H1 (cell line): ENCODE measurements around the gene FAM120C. TPM values are rescaled to one million over a fixed set of nuclear protein-coding genes. Genes with fewer than 3 reads are reported as not detected.

ENCODE experiments used
- CTCF ChIA-PET: fragments of 300-600 bp; sonication (Branson Sonifier 250); formaldehyde crosslinking; loops from one replicate; lab custom pipeline; 2021; ENCODE audit not compliant: partially characterized antibody; lab: Charles Lee
- POLR2A ChIA-PET: fragments of 300-600 bp; sonication (Branson Sonifier 250); formaldehyde crosslinking; loops from one replicate; lab custom pipeline; 2021; ENCODE audit warnings: inconsistent platforms; ENCODE audit not compliant: partially characterized antibody; lab: Charles Lee
- DNase-seq, 2 experiments: peaks; one replicate each; pipeline versions ENCODE4 v3.0.0 to v3.0.0-alpha.2; 2010 to 2022; ENCODE audit warnings: low spot score in 2 of 2, low read depth in 1 of 2, mixed read lengths in 1 of 2
- FAIRE-seq: peaks from 2 replicates; lab custom pipeline; 2011; peaks lifted over from hg19 to GRCh38; lab: Jason Lieb, UNC
- H2AFZ ChIP-seq: 2 replicates; pipeline ENCODE4 v1.8.1; 2012; ENCODE audit warnings: low read length, inconsistent platforms
- H2AK5ac ChIP-seq: 2 replicates; pipeline ENCODE4 v1.6.1; 2013; ENCODE audit warnings: low read depth, low read length
- H2BK120ac ChIP-seq: replicated peaks from 2 replicates; pipeline ENCODE3; 2013; ENCODE audit warnings: low read depth, low read length, inconsistent platforms
- H2BK12ac ChIP-seq: 2 replicates; pipeline ENCODE4 v1.6.1; 2013; ENCODE audit warnings: low read depth, low read length
- H2BK15ac ChIP-seq: 2 replicates; pipeline ENCODE4 v1.6.1; 2013; ENCODE audit warnings: low read length
- H2BK20ac ChIP-seq: 2 replicates; pipeline ENCODE4 v1.6.1; 2013; ENCODE audit warnings: low read length
- H2BK5ac ChIP-seq: 2 replicates; pipeline ENCODE4 v1.6.1; 2013; ENCODE audit warnings: low read depth, low read length
- H3K14ac ChIP-seq: 2 replicates; pipeline ENCODE4 v1.6.1; 2013; ENCODE audit warnings: inconsistent platforms; ENCODE audit not compliant: insufficient read length
- H3K18ac ChIP-seq: 2 replicates; pipeline ENCODE4 v1.6.1; 2013; ENCODE audit warnings: low read length; ENCODE audit errors: extremely low read depth
- H3K23ac ChIP-seq: 2 replicates; pipeline ENCODE4 v1.6.1; 2013; ENCODE audit warnings: inconsistent platforms; ENCODE audit not compliant: insufficient read length
- H3K23me2 ChIP-seq: 2 replicates; pipeline ENCODE4 v1.6.1; 2013; ENCODE audit warnings: low read depth, low read length
- H3K27ac ChIP-seq: 2 replicates; pipeline ENCODE4 v1.6.1; 2011; ENCODE audit warnings: low read depth, low read length, inconsistent platforms
- H3K27me3 ChIP-seq, 4 experiments: replicated peaks in 1 of 4; 1 replicate in 1 of 4; 2 replicates in 3 of 4; pipeline versions ENCODE4 v1.6.1 to v1.8.1; 2011 to 2013; ENCODE audit warnings: low read length in 3 of 4, mild to moderate bottlenecking in 3 of 4, inconsistent platforms in 2 of 4, mixed read lengths in 2 of 4, moderate library complexity in 1 of 4; ENCODE audit not compliant: control insufficient read depth in 3 of 4, insufficient read depth in 3 of 4; ENCODE audit errors: extremely low read depth in 1 of 4
- H3K36me3 ChIP-seq, 4 experiments: 2 replicates each; pipeline versions ENCODE4 v1.6.1 to v1.8.1; 2011 to 2013; ENCODE audit warnings: mild to moderate bottlenecking in 4 of 4, low read length in 3 of 4, moderate library complexity in 2 of 4, control low read depth in 1 of 4, inconsistent platforms in 1 of 4; ENCODE audit not compliant: insufficient read depth in 4 of 4, control insufficient read depth in 2 of 4
- H3K4ac ChIP-seq: replicated peaks from 2 replicates; pipeline ENCODE3; 2013; ENCODE audit warnings: low read length, low read depth, mixed read lengths, inconsistent platforms; ENCODE audit not compliant: insufficient read length
- H3K4me1 ChIP-seq, 4 experiments: replicated peaks in 1 of 4; 1 replicate in 1 of 4; 2 replicates in 3 of 4; pipeline versions ENCODE4 v1.6.1 to v1.8.1; 2011 to 2013; ENCODE audit warnings: low read length in 3 of 4, inconsistent platforms in 2 of 4, mixed read lengths in 1 of 4; ENCODE audit not compliant: insufficient read depth in 4 of 4, control insufficient read depth in 3 of 4
- H3K4me2 ChIP-seq, 2 experiments: 2 replicates each; pipeline versions ENCODE4 v1.6.1 to v1.8.1; 2011 to 2013; ENCODE audit warnings: low read depth in 2 of 2, low read length in 2 of 2, control low read depth in 1 of 2, inconsistent platforms in 1 of 2, mild to moderate bottlenecking in 1 of 2; ENCODE audit not compliant: insufficient read depth in 1 of 2
- H3K4me3 ChIP-seq, 4 experiments: fragments of 200-600, 300-600 bp in 1 of 4; sonication (generic), shearing (Covaris generic), sonication (Bioruptor Twin) in 1 of 4; 2 replicates each; pipeline versions ENCODE4 v1.5.1 to v1.8.1; 2011 to 2016; ENCODE audit warnings: low read length in 4 of 4, low read depth in 3 of 4, control low read depth in 2 of 4, inconsistent platforms in 2 of 4, mild to moderate bottlenecking in 2 of 4, mixed read lengths in 1 of 4, moderate library complexity in 1 of 4; ENCODE audit not compliant: insufficient read depth in 2 of 4; ENCODE audit errors: extremely low read depth in 1 of 4
- H3K56ac ChIP-seq: replicated peaks from 2 replicates; pipeline ENCODE3; 2013; ENCODE audit warnings: low read depth, mild to moderate bottlenecking, mixed read lengths, low read length, inconsistent platforms; ENCODE audit not compliant: insufficient read length
- H3K79me1 ChIP-seq: 2 replicates; pipeline ENCODE4 v1.6.1; 2013; ENCODE audit warnings: low read depth, low read length, control low read depth
- H3K79me2 ChIP-seq, 2 experiments: 2 replicates each; pipeline versions ENCODE4 v1.6.1 to v1.8.1; 2012 to 2013; ENCODE audit warnings: low read length in 2 of 2, mild to moderate bottlenecking in 2 of 2, inconsistent platforms in 1 of 2; ENCODE audit not compliant: insufficient read depth in 2 of 2, control insufficient read depth in 1 of 2
- H3K9ac ChIP-seq, 4 experiments: replicated peaks in 1 of 4; 1 replicate in 1 of 4; 2 replicates in 3 of 4; pipeline versions ENCODE4 v1.6.1 to v1.8.1; 2011 to 2013; ENCODE audit warnings: low read depth in 3 of 4, low read length in 3 of 4, control low read depth in 2 of 4, mild to moderate bottlenecking in 2 of 4, moderate library complexity in 2 of 4, inconsistent platforms in 1 of 4; ENCODE audit errors: extremely low read depth in 1 of 4
- H3K9me3 ChIP-seq, 2 experiments: 2 replicates each; pipeline versions ENCODE4 v1.6.1 to v1.8.1; 2012 to 2013; ENCODE audit warnings: mild to moderate bottlenecking in 2 of 2, moderate library complexity in 2 of 2, control low read depth in 1 of 2, inconsistent platforms in 1 of 2, low read depth in 1 of 2, low read length in 1 of 2, mixed read lengths in 1 of 2; ENCODE audit not compliant: insufficient read depth in 2 of 2
- H4K20me1 ChIP-seq, 2 experiments: replicated peaks in 1 of 2; 2 replicates each; pipeline versions ENCODE3 to v1.8.1; 2011 to 2013; ENCODE audit warnings: inconsistent platforms in 2 of 2, low read length in 2 of 2, mild to moderate bottlenecking in 1 of 2; ENCODE audit not compliant: insufficient read depth in 2 of 2, control insufficient read depth in 1 of 2
- H4K5ac ChIP-seq: 2 replicates; pipeline ENCODE4 v1.6.1; 2013; ENCODE audit warnings: low read length, low read depth, mixed read lengths, inconsistent platforms; ENCODE audit not compliant: insufficient read length
- H4K8ac ChIP-seq: 2 replicates; pipeline ENCODE4 v1.8.0; 2013; ENCODE audit warnings: mild to moderate bottlenecking, moderate library complexity, low read length, inconsistent platforms; ENCODE audit not compliant: insufficient read depth; ENCODE audit errors: extremely low read depth
- H4K91ac ChIP-seq: replicated peaks from 2 replicates; pipeline ENCODE3; 2013; ENCODE audit warnings: low read length, mixed read lengths, inconsistent platforms; ENCODE audit not compliant: insufficient read length
- KDM1A ChIP-seq: fragments of 200-600, 300-600 bp; sonication (generic); IDR thresholded peaks from 2 replicates; pipeline ENCODE4 v1.7.1; 2016; ENCODE audit warnings: mild to moderate bottlenecking, low read length, borderline replicate concordance
- NRF1 ChIP-seq: IDR thresholded peaks from 2 replicates; pipeline ENCODE4 v1.6.1; 2011; ENCODE audit warnings: mild to moderate bottlenecking, low read depth, low read length, improper control_type of control experiment
- SAP30 ChIP-seq: fragments of 300-600 bp; sonication (generic); IDR thresholded peaks from 2 replicates; pipeline ENCODE4 v1.7.1; 2012; ENCODE audit warnings: low read length, moderate library complexity, mild to moderate bottlenecking, inconsistent platforms; ENCODE audit not compliant: insufficient read depth, insufficient replicate concordance
- WGBS, 2 experiments: shearing (Covaris generic) in 1 of 2; methylation state at CpG; one replicate each; pipeline versions ENCODE4 v1.1.6 to v1.1.7; 2013 to 2015; ENCODE audit warnings: low lambda C conversion rate in 2 of 2, mixed read lengths in 2 of 2, inconsistent platforms in 1 of 2, low coverage in 1 of 2, missing lambda C conversion rate in 1 of 2; ENCODE audit not compliant: insufficient replicate concordance in 2 of 2, insufficient coverage in 1 of 2, insufficient read length in 1 of 2; ENCODE audit errors: extremely low coverage in 1 of 2, missing lambda C conversion rate in 1 of 2; 5-methylcytosine and 5-hydroxymethylcytosine counted together
- polyA plus RNA-seq, 7 experiments: library from polyadenylated mRNA; depleted of rRNA in 3 of 7; stranded (reverse) in 5 of 7; unstranded in 2 of 7; fragments of >200 nt in 5 of 7; fragments of 200-250 nt in 2 of 7; gene quantifications; 1 replicate in 5 of 7; 2 replicates in 1 of 7; 4 replicates in 1 of 7; pipeline versions ENCODE4 v1.2.1 to v1.2.3, GENCODE V29; 2011 to 2013; ENCODE audit warnings: missing spikeins in 2 of 7, mixed read lengths in 2 of 7
- total RNA-seq: library from RNA; stranded (reverse); fragmentation: NEBNext Ultra II Directional; extraction: Animal tissue kit (Norgen Biotek cat#: 25700); gene quantifications from 2 replicates; pipeline ENCODE4 v1.2.1, GENCODE V29; 2021
- TF ChIP-seq, protein P1 (sequence below): IDR thresholded peaks from 2 replicates; pipeline ENCODE4 v1.6.1; 2012; ENCODE audit warnings: low read length, inconsistent platforms
- TF ChIP-seq, protein P2 (sequence below): IDR thresholded peaks from 2 replicates; pipeline ENCODE4 v1.6.1; 2012; ENCODE audit warnings: inconsistent platforms

FAM120C gene
- total and polyA plus RNA-seq, 2 of the 8 experiments (the other 6 are each of a cell fraction or from before 2014, with no cell fraction given): 4.4 to 8.1 TPM

DNA sequence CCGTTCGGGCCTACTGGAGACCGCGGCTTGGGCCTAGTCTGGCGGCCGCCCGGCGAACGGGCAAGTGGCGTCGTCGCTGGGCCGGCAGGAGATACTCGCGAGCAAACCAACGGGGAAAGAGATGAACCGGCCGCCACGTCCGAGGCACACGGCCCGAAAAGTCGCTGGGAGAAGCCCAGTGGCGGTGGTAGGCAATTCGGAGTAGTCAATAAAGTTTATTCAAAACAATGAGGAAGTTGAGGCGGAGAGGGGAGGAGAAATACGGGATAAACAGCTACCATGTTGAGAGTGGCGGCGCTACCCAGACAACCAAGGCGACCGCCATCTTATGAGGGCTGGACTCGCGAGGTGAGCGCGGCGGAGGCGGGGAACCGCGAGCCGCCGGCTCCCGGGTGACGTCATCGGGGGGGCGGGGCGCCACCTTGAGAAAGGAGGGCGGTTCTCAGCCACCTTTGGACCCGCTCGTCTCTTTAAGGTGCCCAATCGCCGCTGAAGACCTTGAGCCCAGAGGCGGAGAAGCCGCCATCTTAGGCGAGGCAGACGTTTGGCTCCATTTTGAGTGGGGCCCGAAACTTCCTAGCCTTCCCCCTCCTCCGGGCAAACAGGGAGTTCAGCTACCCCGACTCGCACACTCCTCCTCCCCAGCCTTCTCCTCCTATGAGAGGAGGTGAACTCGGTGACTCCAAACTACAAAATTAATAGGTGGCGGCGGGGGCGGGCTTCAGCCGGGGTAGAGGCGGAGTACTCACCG lies 138.8 kb downstream of the FAM120C start, which contains the start of gene PHF8:
PHF8 (minus strand) TSS at position 348 of the 751 bp plus-strand sequence. CDS start 1,745 bp downstream, outside the sequence.
- H3K23me2 ChIP-seq: peaks cover 7% of the 10 kb centered on the region
- H3K14ac ChIP-seq: no peak within 1 kb of the TSS
- H2BK5ac ChIP-seq: peak within 1 kb of the TSS; percentile 93
- H2AK5ac ChIP-seq: peak within 1 kb of the TSS; percentile 53; the same call in 1 of the 2 replicates
- H3K27ac ChIP-seq: peak within 1 kb of the TSS; percentile 91
- H3K9ac ChIP-seq: peak within 1 kb of the TSS; percentile 70 to 94 (median 86)
- no peaks in the 10 kb centered on the region for H3K79me2 ChIP-seq
- peak within 1 kb of the TSS; percentile 50; the same call in 1 of the 2 replicates for H2BK12ac ChIP-seq
- no peaks in the 10 kb centered on the region for H4K20me1 ChIP-seq
- no peaks in the 10 kb centered on the region for H3K9me3 ChIP-seq
- no peaks in the 10 kb centered on the region for H3K79me1 ChIP-seq
- CTCF ChIA-PET: no interaction called here
- peak within 1 kb of the TSS; percentile 53 for H3K4ac ChIP-seq
- no peak within 1 kb of the TSS for H2BK20ac ChIP-seq
- peak within 1 kb of the TSS; percentile 78 to 88 for H3K4me2 ChIP-seq
- POLR2A ChIA-PET: interaction anchor here (0.7 to 3.4 kb wide), 12 partner anchors 9 to 743 kb away, joined by 3 to 18 read pairs (median 3); partner anchors contain the start of gene FAM120C
- H3K23ac ChIP-seq: no peak within 1 kb of the TSS
- H3K4me1 ChIP-seq: peaks cover 1 to 7% (median 4%) of the 10 kb centered on the region in 4 experiments; a peak in 3 of 7 replicates
- FAIRE-seq (peak; percentile 69), DNase-seq (peak; percentile 86 to 92)
- peak within 1 kb of the TSS; percentile 77 for H3K56ac ChIP-seq
- peak within 1 kb of the TSS; percentile 72 to 90 (median 78) for H3K4me3 ChIP-seq
- 2% methylated on average over 26 of the region's 66 CpGs; no CpG with 5 or more reads in 1 of the 2 experiments for WGBS, 2 experiments
- H2BK120ac ChIP-seq: no peak within 1 kb of the TSS
- no peak within 1 kb of the TSS for H4K91ac ChIP-seq
- H2AFZ ChIP-seq: peak within 1 kb of the TSS; percentile 32; the same call in 1 of the 2 replicates
- H3K27me3 ChIP-seq: no peaks in the 10 kb centered on the region
- peaks cover 0 to 23% (median 8%) of the 10 kb centered on the region in 4 experiments; a peak in 7 of 8 replicates for H3K36me3 ChIP-seq
- H3K18ac ChIP-seq: peak within 1 kb of the TSS; percentile 71; the same call in 1 of the 2 replicates
- H4K8ac ChIP-seq: peak within 1 kb of the TSS; percentile 98
- peak within 1 kb of the TSS; percentile 83 for H4K5ac ChIP-seq
- no peak within 1 kb of the TSS for H2BK15ac ChIP-seq
- TF ChIP-seq NRF1 (no peak), SAP30 (no peak), KDM1A (no peak)
- TF ChIP-seq, protein P1, sequence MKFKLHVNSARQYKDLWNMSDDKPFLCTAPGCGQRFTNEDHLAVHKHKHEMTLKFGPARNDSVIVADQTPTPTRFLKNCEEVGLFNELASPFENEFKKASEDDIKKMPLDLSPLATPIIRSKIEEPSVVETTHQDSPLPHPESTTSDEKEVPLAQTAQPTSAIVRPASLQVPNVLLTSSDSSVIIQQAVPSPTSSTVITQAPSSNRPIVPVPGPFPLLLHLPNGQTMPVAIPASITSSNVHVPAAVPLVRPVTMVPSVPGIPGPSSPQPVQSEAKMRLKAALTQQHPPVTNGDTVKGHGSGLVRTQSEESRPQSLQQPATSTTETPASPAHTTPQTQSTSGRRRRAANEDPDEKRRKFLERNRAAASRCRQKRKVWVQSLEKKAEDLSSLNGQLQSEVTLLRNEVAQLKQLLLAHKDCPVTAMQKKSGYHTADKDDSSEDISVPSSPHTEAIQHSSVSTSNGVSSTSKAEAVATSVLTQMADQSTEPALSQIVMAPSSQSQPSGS: no peak
- TF ChIP-seq, protein P2, sequence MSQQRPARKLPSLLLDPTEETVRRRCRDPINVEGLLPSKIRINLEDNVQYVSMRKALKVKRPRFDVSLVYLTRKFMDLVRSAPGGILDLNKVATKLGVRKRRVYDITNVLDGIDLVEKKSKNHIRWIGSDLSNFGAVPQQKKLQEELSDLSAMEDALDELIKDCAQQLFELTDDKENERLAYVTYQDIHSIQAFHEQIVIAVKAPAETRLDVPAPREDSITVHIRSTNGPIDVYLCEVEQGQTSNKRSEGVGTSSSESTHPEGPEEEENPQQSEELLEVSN: no peak
